ENCODE measurements around the gene DPP9. TPM values are rescaled to one million over a fixed set of nuclear protein-coding genes. Genes with fewer than 3 reads are reported as not detected.
A peak's percentile ranks its signal among the peaks of the same experiment; 100 is the strongest.

The DPP9 gene
- total RNA-seq, 2 donors from 2014 or later, result 36.8 to 48.8 TPM

DNA sequence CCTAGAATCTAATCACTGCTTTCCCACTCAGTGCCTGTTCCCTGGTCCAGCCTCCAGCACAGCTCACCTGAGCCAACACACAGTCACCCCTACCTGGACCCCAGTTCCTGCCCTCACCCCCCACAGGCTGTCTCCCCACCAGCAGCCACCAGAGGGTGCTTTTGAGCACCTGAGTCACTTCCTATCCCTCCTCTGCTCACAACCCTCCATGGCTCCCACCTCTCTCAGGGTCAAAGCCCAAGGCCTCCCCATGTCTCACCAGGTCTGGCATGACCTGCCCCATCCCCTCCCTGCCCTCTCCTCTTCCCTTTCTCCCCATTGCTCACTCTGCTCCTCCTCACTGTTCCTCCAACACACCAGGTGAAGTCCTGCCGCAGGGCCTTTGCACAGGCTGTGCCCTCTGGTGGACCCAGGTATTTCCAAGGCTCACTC lies 7.1 kb upstream of the DPP9 start:
- WGBS, 2 experiments (ENCODE audit: insufficient coverage in 1 of 2, insufficient read length in 1 of 2), result 100% methylated on average over 1 of the region's 1 CpG
- H3K9me3 Mint-ChIP-seq, result no peaks in the 10 kb centered on the region

DNA sequence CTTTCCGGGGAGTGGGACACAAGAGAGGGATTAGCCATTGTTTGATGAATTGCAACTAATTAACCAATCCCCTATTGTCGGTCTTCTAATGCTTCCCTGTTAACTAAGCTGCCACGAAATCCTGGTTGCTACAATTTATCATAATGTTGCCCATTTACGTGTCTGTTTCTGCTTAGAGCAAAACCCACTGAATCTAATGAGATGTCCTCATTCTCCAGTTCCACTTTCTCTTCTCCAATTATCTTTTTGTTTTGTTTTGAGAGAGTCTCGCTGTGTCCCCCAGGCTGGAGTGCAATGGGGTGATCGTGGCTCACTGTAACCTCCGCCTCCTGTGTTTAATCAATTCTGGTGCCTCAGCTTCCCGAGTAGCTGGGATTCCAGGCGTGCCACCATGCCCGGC lies 5.2 kb upstream of the DPP9 start:
- H3K4me3 Mint-ChIP-seq, result no peak overlapping the region
- no peaks in the 10 kb centered on the region for H3K27me3 ChIP-seq (ENCODE audit: control insufficient read depth, insufficient read depth, low read length, poor library complexity, severe bottlenecking)

More for the DNA sequence above, 7.1 kb upstream of the DPP9 start:
- Histone ChIP-seq H3K9me3 (ENCODE audit: control insufficient read depth, low read length) (no peaks in the 10 kb centered on the region), H3K4me1 (ENCODE audit: control insufficient read depth, insufficient read depth, low read length) (no peaks in the 10 kb centered on the region), H3K9ac (ENCODE audit: extremely low read depth, low read length, poor library complexity, severe bottlenecking) (no peak overlapping the region), H3K27ac (ENCODE audit: low read depth, low read length) (no peak overlapping the region), H3K27me3 (ENCODE audit: control insufficient read depth, insufficient read depth, low read length, poor library complexity, severe bottlenecking) (no peaks in the 10 kb centered on the region), H3K36me3 (ENCODE audit: control insufficient read depth, insufficient read depth, low read length) (no peaks in the 10 kb centered on the region), H3K4me3 (ENCODE audit: low read length) (no peak overlapping the region)
- Mint-ChIP-seq H3K27me3 (ENCODE audit: insufficient read depth) (peaks cover 2% of the 10 kb centered on the region), H3K27ac (no peak overlapping the region), H3K4me1 (peaks cover 10% of the 10 kb centered on the region), H3K4me3 (no peak overlapping the region), H3K36me3 (ENCODE audit: low read depth) (no peaks in the 10 kb centered on the region)
- TF ChIP-seq, protein P1, sequence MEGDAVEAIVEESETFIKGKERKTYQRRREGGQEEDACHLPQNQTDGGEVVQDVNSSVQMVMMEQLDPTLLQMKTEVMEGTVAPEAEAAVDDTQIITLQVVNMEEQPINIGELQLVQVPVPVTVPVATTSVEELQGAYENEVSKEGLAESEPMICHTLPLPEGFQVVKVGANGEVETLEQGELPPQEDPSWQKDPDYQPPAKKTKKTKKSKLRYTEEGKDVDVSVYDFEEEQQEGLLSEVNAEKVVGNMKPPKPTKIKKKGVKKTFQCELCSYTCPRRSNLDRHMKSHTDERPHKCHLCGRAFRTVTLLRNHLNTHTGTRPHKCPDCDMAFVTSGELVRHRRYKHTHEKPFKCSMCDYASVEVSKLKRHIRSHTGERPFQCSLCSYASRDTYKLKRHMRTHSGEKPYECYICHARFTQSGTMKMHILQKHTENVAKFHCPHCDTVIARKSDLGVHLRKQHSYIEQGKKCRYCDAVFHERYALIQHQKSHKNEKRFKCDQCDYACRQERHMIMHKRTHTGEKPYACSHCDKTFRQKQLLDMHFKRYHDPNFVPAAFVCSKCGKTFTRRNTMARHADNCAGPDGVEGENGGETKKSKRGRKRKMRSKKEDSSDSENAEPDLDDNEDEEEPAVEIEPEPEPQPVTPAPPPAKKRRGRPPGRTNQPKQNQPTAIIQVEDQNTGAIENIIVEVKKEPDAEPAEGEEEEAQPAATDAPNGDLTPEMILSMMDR (conservative IDR thresholded peaks at IDR 0.05), result peak; percentile 74
- DNase-seq, result peak; percentile 88

DNA sequence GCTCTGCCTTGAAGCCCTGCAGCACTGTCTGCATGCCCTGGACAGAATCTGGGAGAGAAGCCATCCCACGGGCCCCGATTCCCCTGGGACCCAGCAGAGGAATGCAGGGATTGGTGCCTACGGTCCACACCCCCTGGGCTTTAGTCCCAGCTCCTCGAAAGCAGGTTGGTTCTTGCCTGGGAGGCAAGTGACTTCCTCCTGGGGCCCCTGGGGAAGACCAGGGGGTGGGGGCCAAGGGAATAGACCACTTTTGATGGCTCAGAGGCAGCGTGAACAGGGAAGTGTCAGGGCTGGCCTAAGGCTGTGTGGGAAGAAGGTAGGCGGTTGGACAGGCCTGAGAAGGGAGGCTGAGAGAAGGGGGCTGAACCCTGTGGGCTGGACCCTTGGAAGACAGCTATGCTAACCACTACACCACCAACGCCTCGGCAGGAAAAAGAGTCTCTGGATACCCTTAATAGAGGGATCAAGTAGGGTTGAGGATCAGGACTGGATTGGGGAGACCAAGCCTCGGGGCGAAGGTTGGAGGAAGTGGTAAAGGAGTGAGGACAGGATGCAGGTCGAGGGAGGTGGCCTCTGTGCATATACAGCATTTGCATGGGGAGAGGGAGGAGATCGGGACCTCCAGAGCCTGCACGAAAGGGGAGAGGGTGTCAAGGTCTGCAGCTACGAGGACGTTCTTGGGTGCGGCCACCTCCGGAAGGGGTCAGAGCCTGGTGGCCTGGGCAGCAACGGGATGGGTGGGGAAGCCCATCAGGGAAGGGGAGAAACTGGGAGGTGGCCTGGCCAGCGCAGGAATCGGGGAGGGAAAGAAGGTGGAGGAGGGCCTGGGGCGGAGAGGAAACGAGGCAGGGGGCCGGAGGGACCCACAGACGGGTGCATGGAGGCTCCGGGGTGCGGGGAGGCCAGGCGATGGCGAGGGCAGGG lies 709 bp downstream of the DPP9 start:
- H3K27ac Mint-ChIP-seq, result peak overlapping the region; percentile 88
- H3K4me3 Mint-ChIP-seq, result peak overlapping the region; percentile 98
- H3K27me3 Mint-ChIP-seq (ENCODE audit: insufficient read depth), result no peaks in the 10 kb centered on the region
- TF ChIP-seq, protein P1 (conservative IDR thresholded peaks at IDR 0.05), result no peak
- H3K36me3 Mint-ChIP-seq (ENCODE audit: low read depth), result peaks cover 21% of the 10 kb centered on the region
- Histone ChIP-seq H3K27me3 (ENCODE audit: control insufficient read depth, insufficient read depth, low read length, poor library complexity, severe bottlenecking) (no peaks in the 10 kb centered on the region), H3K4me3 (ENCODE audit: low read length) (peak overlapping the region; percentile 98), H3K9ac (ENCODE audit: extremely low read depth, low read length, poor library complexity, severe bottlenecking) (peak overlapping the region; percentile 77), H3K4me1 (ENCODE audit: control insufficient read depth, insufficient read depth, low read length) (peaks cover 5% of the 10 kb centered on the region), H3K9me3 (ENCODE audit: control insufficient read depth, low read length) (no peaks in the 10 kb centered on the region), H3K36me3 (ENCODE audit: control insufficient read depth, insufficient read depth, low read length) (peaks cover 33% of the 10 kb centered on the region), H3K27ac (ENCODE audit: low read depth, low read length) (no peak overlapping the region)
- peaks cover 1% of the 10 kb centered on the region for H3K4me1 Mint-ChIP-seq
- DNase-seq, result no peak
- no peaks in the 10 kb centered on the region for H3K9me3 Mint-ChIP-seq
- 2 to 10% methylated on average over 9 to 28 of the region's 28 CpGs for WGBS, 2 experiments (ENCODE audit: insufficient coverage in 1 of 2, insufficient read length in 1 of 2)

More for the DNA sequence above, 5.2 kb upstream of the DPP9 start:
- no peak overlapping the region for H3K27ac Mint-ChIP-seq
- H3K27me3 Mint-ChIP-seq (ENCODE audit: insufficient read depth), result peaks cover 2% of the 10 kb centered on the region
- Histone ChIP-seq H3K27ac (ENCODE audit: low read depth, low read length) (no peak overlapping the region), H3K4me3 (ENCODE audit: low read length) (no peak overlapping the region), H3K9ac (ENCODE audit: extremely low read depth, low read length, poor library complexity, severe bottlenecking) (no peak overlapping the region), H3K4me1 (ENCODE audit: control insufficient read depth, insufficient read depth, low read length) (no peaks in the 10 kb centered on the region), H3K36me3 (ENCODE audit: control insufficient read depth, insufficient read depth, low read length) (no peaks in the 10 kb centered on the region), H3K9me3 (ENCODE audit: control insufficient read depth, low read length) (no peaks in the 10 kb centered on the region)
- no peaks in the 10 kb centered on the region for H3K9me3 Mint-ChIP-seq
- H3K36me3 Mint-ChIP-seq (ENCODE audit: low read depth), result no peaks in the 10 kb centered on the region
- H3K4me1 Mint-ChIP-seq, result peaks cover 10% of the 10 kb centered on the region
- TF ChIP-seq, protein P1 (conservative IDR thresholded peaks at IDR 0.05), result no peak
- DNase-seq, result no peak
- 82 to 89% methylated on average over 10 of the region's 10 CpGs for WGBS, 2 experiments (ENCODE audit: insufficient coverage in 1 of 2, insufficient read length in 1 of 2)
